Measurements from ENCODE around the gene SGK1. TPM values are rescaled to one million over a fixed set of nuclear protein-coding genes. Genes with fewer than 3 reads are reported as not detected.

SGK1 gene
- total RNA-seq, 3 donors from 2014 or later (not counting 1 experiment from before 2014, with no cell fraction given): 31.8 to 89.6 (median 33.3) TPM

- Histone ChIP-seq H3K9me3 (ENCODE audit: control insufficient read depth, insufficient read depth, low read length) (no peaks in the 10 kb centered on the region), H3K36me3 (ENCODE audit: control insufficient read depth, insufficient read depth, low read length) (no peaks in the 10 kb centered on the region), H3K4me1 (ENCODE audit: control insufficient read depth, insufficient read depth, low read length) (no peaks in the 10 kb centered on the region), H3K27ac (ENCODE audit: low read length) (no peak overlapping the region), H3K27me3 (ENCODE audit: control insufficient read depth, insufficient read depth, low read length) (no peaks in the 10 kb centered on the region), H3K4me3 (ENCODE audit: low read length) (no peak overlapping the region)
- Mint-ChIP-seq H3K4me3 (no peak overlapping the region), H3K36me3 (no peaks in the 10 kb centered on the region), H3K9me3 (no peaks in the 10 kb centered on the region), H3K27me3 (ENCODE audit: low read depth in 2 of 2) (no peaks in the 10 kb centered on the region), H3K27ac (no peak overlapping the region), H3K4me1 (peaks cover 0 to 5% of the 10 kb centered on the region in 2 donors)
- TF ChIP-seq CTCF (IDR thresholded peaks at IDR 0.05): no peak
- intact Hi-C loops (cut with micrococcal nuclease): no loop called here
- no peak for ATAC-seq
- DNase-seq: no peak
- WGBS (ENCODE audit: insufficient coverage): 96% methylated on average over 4 of the region's 4 CpGs
These were observed 63.8 kb downstream of the SGK1 start for GRCh38 chr6:134254118-134254517.

GRCh38 chr6:134253681-134254080, 64.2 kb downstream of the SGK1 start:
- Histone ChIP-seq H3K4me1 (ENCODE audit: control insufficient read depth, insufficient read depth, low read length) (no peaks in the 10 kb centered on the region), H3K27me3 (ENCODE audit: control insufficient read depth, insufficient read depth, low read length) (no peaks in the 10 kb centered on the region), H3K36me3 (ENCODE audit: control insufficient read depth, insufficient read depth, low read length) (no peaks in the 10 kb centered on the region), H3K27ac (ENCODE audit: low read length) (no peak overlapping the region), H3K9me3 (ENCODE audit: control insufficient read depth, insufficient read depth, low read length) (no peaks in the 10 kb centered on the region), H3K4me3 (ENCODE audit: low read length) (no peak overlapping the region)
- DNase-seq: no peak
- no peak for ATAC-seq
- Mint-ChIP-seq H3K4me3 (no peak overlapping the region), H3K36me3 (no peaks in the 10 kb centered on the region), H3K27ac (no peak overlapping the region), H3K4me1 (peaks cover 3 to 8% of the 10 kb centered on the region in 2 donors), H3K27me3 (ENCODE audit: low read depth in 2 of 2) (peaks cover 0 to 2% of the 10 kb centered on the region in 2 donors), H3K9me3 (no peaks in the 10 kb centered on the region)
- TF ChIP-seq CTCF (IDR thresholded peaks at IDR 0.05): no peak
- WGBS (ENCODE audit: insufficient coverage): 81% methylated on average over 7 of the region's 7 CpGs
- intact Hi-C loops (cut with micrococcal nuclease): no loop called here

GRCh38 chr6:134251320-134251719, 66.6 kb downstream of the SGK1 start:
- whole genome bisulfite sequencing (ENCODE audit: insufficient coverage): 97% methylated on average over 3 of the region's 3 CpGs
- Histone ChIP-seq H3K4me3 (ENCODE audit: low read length) (no peak overlapping the region), H3K27ac (ENCODE audit: low read length) (no peak overlapping the region), H3K36me3 (ENCODE audit: control insufficient read depth, insufficient read depth, low read length) (no peaks in the 10 kb centered on the region), H3K9me3 (ENCODE audit: control insufficient read depth, insufficient read depth, low read length) (no peaks in the 10 kb centered on the region), H3K27me3 (ENCODE audit: control insufficient read depth, insufficient read depth, low read length) (no peaks in the 10 kb centered on the region), H3K4me1 (ENCODE audit: control insufficient read depth, insufficient read depth, low read length) (peaks cover 17% of the 10 kb centered on the region)
- ATAC-seq: no peak
- no peak for DNase-seq
- TF ChIP-seq CTCF (IDR thresholded peaks at IDR 0.05): no peak
- H3K27ac Mint-ChIP-seq: no peak overlapping the region
- H3K4me3 Mint-ChIP-seq: no peak overlapping the region
- H3K36me3 Mint-ChIP-seq: no peaks in the 10 kb centered on the region
- intact Hi-C loops (cut with micrococcal nuclease): no loop called here
- peaks cover 0 to 2% of the 10 kb centered on the region in 2 donors for H3K27me3 Mint-ChIP-seq (ENCODE audit: low read depth in 2 of 2)
- H3K4me1 Mint-ChIP-seq: peaks cover 5 to 19% of the 10 kb centered on the region in 2 donors
- no peaks in the 10 kb centered on the region for H3K9me3 Mint-ChIP-seq

GRCh38 chr6:134250776-134251175, 67.1 kb downstream of the SGK1 start:
- Histone ChIP-seq H3K4me1 (ENCODE audit: control insufficient read depth, insufficient read depth, low read length) (peaks cover 21% of the 10 kb centered on the region), H3K9me3 (ENCODE audit: control insufficient read depth, insufficient read depth, low read length) (no peaks in the 10 kb centered on the region), H3K4me3 (ENCODE audit: low read length) (no peak overlapping the region), H3K27me3 (ENCODE audit: control insufficient read depth, insufficient read depth, low read length) (no peaks in the 10 kb centered on the region), H3K36me3 (ENCODE audit: control insufficient read depth, insufficient read depth, low read length) (no peaks in the 10 kb centered on the region), H3K27ac (ENCODE audit: low read length) (no peak overlapping the region)
- ATAC-seq (no peak), DNase-seq (no peak)
- no peak for TF ChIP-seq CTCF (IDR thresholded peaks at IDR 0.05)
- no peaks in the 10 kb centered on the region for H3K36me3 Mint-ChIP-seq
- WGBS (ENCODE audit: insufficient coverage): 93% methylated on average over 2 of the region's 2 CpGs
- intact Hi-C loops (cut with micrococcal nuclease): no loop called here
- peaks cover 0 to 2% of the 10 kb centered on the region in 2 donors for H3K27me3 Mint-ChIP-seq (ENCODE audit: low read depth in 2 of 2)
- no peak overlapping the region for H3K27ac Mint-ChIP-seq
- no peaks in the 10 kb centered on the region for H3K9me3 Mint-ChIP-seq
- no peak overlapping the region for H3K4me3 Mint-ChIP-seq
- H3K4me1 Mint-ChIP-seq: peaks cover 5 to 19% of the 10 kb centered on the region in 2 donors
